ENCODE data around the gene MAPK12.
A peak's percentile ranks its signal among the peaks of the same experiment; 100 is the strongest.

The MAPK12 gene

GRCh38 chr22:50307890-50308596 is 46.6 kb upstream of the MAPK12 start:
- TF ChIP-seq, protein P1, sequence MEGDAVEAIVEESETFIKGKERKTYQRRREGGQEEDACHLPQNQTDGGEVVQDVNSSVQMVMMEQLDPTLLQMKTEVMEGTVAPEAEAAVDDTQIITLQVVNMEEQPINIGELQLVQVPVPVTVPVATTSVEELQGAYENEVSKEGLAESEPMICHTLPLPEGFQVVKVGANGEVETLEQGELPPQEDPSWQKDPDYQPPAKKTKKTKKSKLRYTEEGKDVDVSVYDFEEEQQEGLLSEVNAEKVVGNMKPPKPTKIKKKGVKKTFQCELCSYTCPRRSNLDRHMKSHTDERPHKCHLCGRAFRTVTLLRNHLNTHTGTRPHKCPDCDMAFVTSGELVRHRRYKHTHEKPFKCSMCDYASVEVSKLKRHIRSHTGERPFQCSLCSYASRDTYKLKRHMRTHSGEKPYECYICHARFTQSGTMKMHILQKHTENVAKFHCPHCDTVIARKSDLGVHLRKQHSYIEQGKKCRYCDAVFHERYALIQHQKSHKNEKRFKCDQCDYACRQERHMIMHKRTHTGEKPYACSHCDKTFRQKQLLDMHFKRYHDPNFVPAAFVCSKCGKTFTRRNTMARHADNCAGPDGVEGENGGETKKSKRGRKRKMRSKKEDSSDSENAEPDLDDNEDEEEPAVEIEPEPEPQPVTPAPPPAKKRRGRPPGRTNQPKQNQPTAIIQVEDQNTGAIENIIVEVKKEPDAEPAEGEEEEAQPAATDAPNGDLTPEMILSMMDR (IDR thresholded peaks at IDR 0.05) = no peak
- H3K27ac ChIP-seq = peak overlapping the region; percentile 75 to 98
- no peak for DNase-seq (ENCODE audit: low spot score)
- peak overlapping the region; percentile 57 for H3K4me3 ChIP-seq

DNA sequence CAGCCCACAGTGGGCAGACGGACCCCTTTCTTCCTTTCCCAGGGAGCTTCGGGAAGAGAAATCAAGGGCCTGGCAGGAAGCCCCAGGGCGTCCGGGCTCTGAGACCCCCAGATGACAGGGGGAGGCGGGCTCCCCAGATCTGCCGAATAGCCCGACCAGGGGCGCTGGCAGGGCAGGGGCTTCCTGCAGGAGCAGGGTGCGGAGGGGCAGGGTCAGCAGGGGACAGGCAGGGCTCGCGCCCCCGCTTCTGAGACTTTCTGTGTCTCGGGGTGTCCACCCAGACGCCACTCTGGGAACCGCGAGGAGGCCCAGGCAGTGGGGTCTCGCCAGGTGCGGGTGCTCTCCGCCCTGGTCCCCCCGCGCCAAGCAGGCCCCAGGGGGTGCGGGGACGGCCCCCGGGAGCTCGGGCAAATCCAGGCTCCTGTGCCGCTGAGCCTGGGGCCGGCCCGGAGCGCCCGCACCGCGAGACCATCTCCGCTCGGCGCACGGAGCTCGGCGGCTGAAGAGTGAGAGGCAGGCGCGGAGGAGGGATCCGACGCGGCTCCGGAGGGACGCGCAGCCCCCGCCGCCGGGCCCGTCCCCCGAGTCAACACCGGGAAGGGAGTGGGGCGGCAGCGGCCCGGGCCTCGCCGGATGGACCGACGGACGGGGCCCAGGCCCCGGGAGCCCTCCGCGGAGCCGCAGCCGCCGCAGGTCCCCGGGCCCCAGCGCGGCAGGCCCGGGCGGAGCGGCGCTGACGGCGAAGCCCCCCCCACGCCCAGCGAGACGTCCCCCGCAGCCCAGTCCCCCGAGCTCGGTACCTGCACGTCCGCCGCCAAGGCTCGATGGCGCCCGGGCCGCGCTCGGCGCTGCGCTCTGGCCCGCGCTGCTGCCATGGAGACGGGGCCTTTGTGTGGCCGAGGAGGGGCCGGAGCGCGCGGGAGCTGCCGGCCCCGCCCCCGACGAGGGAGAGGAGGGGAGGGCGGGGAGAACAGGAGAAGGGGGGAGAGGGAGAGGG is 45.6 kb upstream of the MAPK12 start, which contains the start of gene PLXNB2:
TSS of gene PLXNB2 (minus strand) at position 894 of the 997 bp plus-strand sequence. CDS start 17,062 bp downstream, outside the sequence.
- TF ChIP-seq, protein P1 (IDR thresholded peaks at IDR 0.05) = no peak
- Histone ChIP-seq H3K4me3 (peak within 1 kb of the TSS; percentile 96), H3K27ac (peak within 1 kb of the TSS; percentile 83 to 98)
- DNase-seq (ENCODE audit: low spot score) = no peak

DNA sequence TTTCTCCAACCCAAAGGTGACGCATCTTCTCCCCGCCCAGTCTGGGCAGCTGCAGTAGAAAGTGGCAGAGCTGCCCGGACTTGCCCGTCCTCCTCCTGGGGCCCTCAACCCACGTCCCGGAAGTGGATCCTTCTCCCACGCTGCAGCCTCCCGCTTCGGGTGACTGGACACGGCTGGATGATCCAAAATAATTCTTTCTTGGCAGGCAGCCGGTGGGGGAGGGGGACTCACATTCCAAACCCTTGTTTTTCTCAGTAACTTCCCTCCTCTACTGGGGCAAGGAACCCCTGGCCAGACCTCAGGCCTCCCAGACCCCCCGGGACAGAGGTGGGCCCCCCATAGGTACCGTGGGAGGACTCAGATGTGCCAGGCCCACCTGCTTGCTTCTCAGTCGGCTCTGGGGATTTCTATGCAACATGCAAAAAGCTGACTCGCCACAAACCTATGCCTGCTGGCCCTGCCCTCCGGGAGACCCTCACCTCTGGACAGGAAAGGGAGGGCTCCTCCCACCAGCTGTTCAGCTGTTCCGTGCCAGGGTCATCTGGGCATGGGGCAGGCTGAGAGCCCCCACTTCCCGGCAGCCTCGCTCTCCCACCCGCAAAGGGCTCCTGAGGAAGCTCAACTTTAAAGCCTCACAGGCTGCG is 44.6 kb upstream of the MAPK12 start:
- Histone ChIP-seq H3K4me3 (peak overlapping the region; percentile 96), H3K27ac (peak overlapping the region; percentile 83 to 98)
- DNase-seq (ENCODE audit: low spot score) = peak; percentile 93
- TF ChIP-seq, protein P1 (IDR thresholded peaks at IDR 0.05) = no peak

DNA sequence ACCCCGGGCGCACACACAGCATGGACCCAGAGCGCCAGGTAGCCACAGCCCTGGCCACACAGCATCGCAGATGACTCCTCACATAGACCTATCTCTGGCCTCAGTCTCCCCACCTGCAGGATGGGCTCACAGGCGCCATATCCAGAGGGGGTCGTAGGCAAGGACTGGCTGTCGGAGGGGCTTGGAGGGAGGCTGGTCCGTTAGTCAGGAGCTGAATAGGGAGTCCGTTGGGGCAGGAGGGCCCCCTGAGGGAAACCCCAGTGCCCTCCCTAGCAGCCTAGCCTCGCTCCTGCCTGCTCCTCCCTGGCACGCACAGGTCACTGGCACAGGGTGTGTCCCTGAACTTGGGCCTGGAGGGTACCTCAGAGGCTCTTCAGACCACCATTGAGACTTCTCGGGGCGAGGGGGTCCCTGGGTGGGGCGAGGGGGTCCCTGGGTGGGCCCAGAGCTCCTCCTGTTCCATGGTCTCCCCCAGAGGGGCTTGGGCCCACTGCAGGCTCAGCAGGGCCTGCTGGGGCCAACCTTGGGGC is 44.0 kb upstream of the MAPK12 start:
- H3K4me3 ChIP-seq = peak overlapping the region; percentile 96
- peak overlapping the region; percentile 83 to 98 for H3K27ac ChIP-seq
- no peak for DNase-seq (ENCODE audit: low spot score)
- TF ChIP-seq, protein P1 (IDR thresholded peaks at IDR 0.05) = no peak

DNA sequence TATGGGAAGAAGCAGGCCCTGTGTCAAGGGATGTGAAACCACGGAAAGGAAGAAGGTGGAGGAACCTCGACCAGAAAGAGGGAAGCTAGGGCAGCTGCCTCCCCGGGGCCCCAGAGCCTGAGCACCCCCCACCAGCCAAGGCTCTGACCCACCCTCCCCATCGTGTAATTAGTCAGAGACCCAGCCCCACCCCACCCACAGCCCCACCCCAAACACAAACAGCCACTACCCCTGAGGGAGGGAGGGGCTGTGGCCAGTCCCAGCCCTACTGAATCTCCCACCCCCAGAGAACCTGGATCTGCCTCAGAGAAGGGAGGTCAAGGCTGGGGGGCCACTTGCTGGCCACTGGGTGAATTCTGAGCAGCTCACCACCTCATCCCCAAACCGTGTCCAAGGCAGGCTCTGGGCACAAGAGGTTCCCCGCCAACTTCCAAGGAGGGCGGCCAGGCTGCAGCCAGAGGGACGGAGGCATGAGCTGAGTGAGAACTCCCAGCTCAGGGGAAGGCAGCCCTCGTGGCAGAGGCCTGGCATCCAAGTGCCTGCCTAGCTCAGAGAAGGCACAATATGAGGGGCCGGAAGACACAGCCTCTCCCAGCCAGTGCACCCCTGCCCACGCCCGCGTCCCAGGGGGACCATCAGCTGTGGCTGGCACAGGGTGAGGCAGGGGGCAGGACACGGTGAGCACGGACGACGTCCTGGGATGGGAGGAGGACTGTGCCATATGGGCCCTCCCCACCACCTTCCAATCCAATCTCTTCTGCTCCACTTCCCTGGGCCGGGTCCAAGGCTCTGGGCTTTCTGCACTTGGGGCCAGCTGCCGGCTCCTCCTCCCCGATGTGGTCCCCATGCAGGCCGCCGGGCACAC is 43.3 kb upstream of the MAPK12 start:
- peak overlapping the region; percentile 96 for H3K4me3 ChIP-seq
- TF ChIP-seq, protein P1 (IDR thresholded peaks at IDR 0.05) = no peak
- no peak for DNase-seq (ENCODE audit: low spot score)
- peak overlapping the region; percentile 83 to 98 for H3K27ac ChIP-seq

Measured in coronary artery (tissue), 2 donors.